Fibroblast of mammary gland (primary cell): ENCODE measurements around the gene OR51B4.

ENCODE experiments used
- DNase-seq: peaks from one replicate; pipeline ENCODE4 v3.0.0-alpha.2; 2010; ENCODE audit warnings: low read depth
- H3K4me3 ChIP-seq: 2 replicates; pipeline ENCODE4 v1.5.1; 2011; ENCODE audit warnings: low read depth, mild to moderate bottlenecking, low read length, moderate library complexity; ENCODE audit not compliant: control insufficient read depth
- CTCF ChIP-seq: conservative IDR thresholded peaks from 2 replicates; pipeline ENCODE4 v1.5.1; 2011; ENCODE audit warnings: low read depth, low read length, inconsistent platforms; ENCODE audit not compliant: control insufficient read depth, insufficient read depth

Gene OR51B4

GRCh38 chr11:5293028-5293427, 8.7 kb downstream of the OR51B4 start:
- H3K4me3 ChIP-seq, result no peak overlapping the region
- TF ChIP-seq CTCF, result no peak
- no peak for DNase-seq

- no peak overlapping the region for H3K4me3 ChIP-seq
- TF ChIP-seq CTCF, result peak; percentile 88
- DNase-seq, result peak; percentile 69
Observed at GRCh38 chr11:5291207-5291838, 10.4 kb downstream of the OR51B4 start.

- no peak for TF ChIP-seq CTCF
- no peak overlapping the region for H3K4me3 ChIP-seq
- DNase-seq, result no peak
Observed at GRCh38 chr11:5290106-5290505, 11.6 kb downstream of the OR51B4 start.

- peak; percentile 24 for DNase-seq
- no peak for TF ChIP-seq CTCF
- H3K4me3 ChIP-seq, result no peak overlapping the region
Observed at GRCh38 chr11:5289696-5290095, 12.1 kb downstream of the OR51B4 start.

- TF ChIP-seq CTCF, result no peak
- H3K4me3 ChIP-seq, result no peak overlapping the region
- peak; percentile 19 for DNase-seq
Observed at GRCh38 chr11:5288906-5289550, 12.7 kb downstream of the OR51B4 start.

GRCh38 chr11:5288108-5288905, 13.4 kb downstream of the OR51B4 start:
- peak; percentile 12 for DNase-seq
- H3K4me3 ChIP-seq, result no peak overlapping the region
- TF ChIP-seq CTCF, result no peak
